Type B pancreatic cell (in vitro differentiated cells): Measurements from ENCODE around the gene FAM20B. TPM values are rescaled to one million over a fixed set of nuclear protein-coding genes. Genes with fewer than 3 reads are reported as not detected.

Experiments used
- DNase-seq: peaks from one replicate; pipeline ENCODE4 v3.0.0; 2021; ENCODE audit warnings: mixed read lengths; ENCODE audit not compliant: unreplicated experiment; ENCODE audit errors: extremely low spot score
- H3K27ac Mint-ChIP-seq: 2 replicates; pipeline ENCODE4 v1.8.0; 2021; ENCODE audit warnings: mild to moderate bottlenecking, mixed read lengths
- H3K27me3 Mint-ChIP-seq: 2 replicates; pipeline ENCODE4 v1.8.0; 2021; ENCODE audit warnings: mixed read lengths
- H3K36me3 Mint-ChIP-seq: 2 replicates; pipeline ENCODE4 v1.8.0; 2021; ENCODE audit warnings: mixed read lengths
- H3K4me1 Mint-ChIP-seq: one replicate; pipeline ENCODE4 v1.8.0; 2021; ENCODE audit warnings: mixed read lengths; ENCODE audit not compliant: unreplicated experiment
- H3K4me3 Mint-ChIP-seq: 2 replicates; pipeline ENCODE4 v1.8.0; 2021; ENCODE audit warnings: mild to moderate bottlenecking, mixed read lengths
- H3K9me3 Mint-ChIP-seq: 2 replicates; pipeline ENCODE4 v1.8.0; 2021; ENCODE audit warnings: mixed read lengths
- total RNA-seq: library from RNA; stranded (reverse); gene quantifications from 2 replicates; pipeline ENCODE4 v1.2.1, GENCODE V29; 2021; ENCODE audit warnings: low replicate concordance
- TF ChIP-seq, protein P1 (sequence below): fragments of 200-600 bp; sonication (generic); conservative IDR thresholded peaks from 2 replicates; pipeline ENCODE4 v1.5.0; 2021; ENCODE audit warnings: antibody characterized with exemption, mild to moderate bottlenecking

FAM20B gene
- total RNA-seq, 1 donor from 2014 or later: 41.0 TPM

GRCh38 chr1:179026813-179027669, 1.3 kb downstream of the FAM20B start:
- Mint-ChIP-seq H3K4me3 (peak overlapping the region; percentile 94), H3K9me3 (no peaks in the 10 kb centered on the region), H3K27ac (peak overlapping the region; percentile 91), H3K4me1 (peaks cover 61% of the 10 kb centered on the region), H3K36me3 (no peaks in the 10 kb centered on the region), H3K27me3 (peaks cover 3% of the 10 kb centered on the region)
- TF ChIP-seq, protein P1, sequence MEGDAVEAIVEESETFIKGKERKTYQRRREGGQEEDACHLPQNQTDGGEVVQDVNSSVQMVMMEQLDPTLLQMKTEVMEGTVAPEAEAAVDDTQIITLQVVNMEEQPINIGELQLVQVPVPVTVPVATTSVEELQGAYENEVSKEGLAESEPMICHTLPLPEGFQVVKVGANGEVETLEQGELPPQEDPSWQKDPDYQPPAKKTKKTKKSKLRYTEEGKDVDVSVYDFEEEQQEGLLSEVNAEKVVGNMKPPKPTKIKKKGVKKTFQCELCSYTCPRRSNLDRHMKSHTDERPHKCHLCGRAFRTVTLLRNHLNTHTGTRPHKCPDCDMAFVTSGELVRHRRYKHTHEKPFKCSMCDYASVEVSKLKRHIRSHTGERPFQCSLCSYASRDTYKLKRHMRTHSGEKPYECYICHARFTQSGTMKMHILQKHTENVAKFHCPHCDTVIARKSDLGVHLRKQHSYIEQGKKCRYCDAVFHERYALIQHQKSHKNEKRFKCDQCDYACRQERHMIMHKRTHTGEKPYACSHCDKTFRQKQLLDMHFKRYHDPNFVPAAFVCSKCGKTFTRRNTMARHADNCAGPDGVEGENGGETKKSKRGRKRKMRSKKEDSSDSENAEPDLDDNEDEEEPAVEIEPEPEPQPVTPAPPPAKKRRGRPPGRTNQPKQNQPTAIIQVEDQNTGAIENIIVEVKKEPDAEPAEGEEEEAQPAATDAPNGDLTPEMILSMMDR: no peak
- DNase-seq: no peak

DNA sequence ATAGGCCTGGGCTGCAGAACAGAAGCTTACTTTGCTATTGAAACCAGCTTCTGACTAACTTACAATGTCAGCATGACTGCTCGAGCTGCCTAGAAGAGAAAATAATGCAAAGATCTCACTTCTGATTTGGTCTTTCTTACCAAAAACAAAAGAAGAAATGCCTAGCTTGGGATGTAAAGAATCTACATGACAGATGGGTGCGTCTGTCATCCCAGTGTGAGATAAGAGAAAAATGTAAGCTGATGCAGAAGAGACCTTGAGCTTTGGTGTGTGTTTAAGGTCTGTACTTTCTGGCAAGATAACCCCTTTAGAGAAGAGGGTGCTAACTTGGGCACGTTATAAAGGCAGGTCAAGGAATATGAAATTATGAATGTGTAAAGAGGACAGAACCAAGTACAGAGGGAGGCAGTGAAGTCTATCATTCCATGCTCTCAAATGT, 3.6 kb downstream of the FAM20B start:
- Mint-ChIP-seq H3K27ac (peak overlapping the region; percentile 4), H3K9me3 (no peaks in the 10 kb centered on the region), H3K4me1 (peaks cover 69% of the 10 kb centered on the region), H3K36me3 (no peaks in the 10 kb centered on the region), H3K4me3 (peak overlapping the region; percentile 3), H3K27me3 (peaks cover 3% of the 10 kb centered on the region)
- TF ChIP-seq, protein P1: no peak
- DNase-seq: no peak

- Mint-ChIP-seq H3K4me1 (peaks cover 69% of the 10 kb centered on the region), H3K4me3 (no peak overlapping the region)
Observed at GRCh38 chr1:179030130-179030529, 4.4 kb downstream of the FAM20B start.

DNA sequence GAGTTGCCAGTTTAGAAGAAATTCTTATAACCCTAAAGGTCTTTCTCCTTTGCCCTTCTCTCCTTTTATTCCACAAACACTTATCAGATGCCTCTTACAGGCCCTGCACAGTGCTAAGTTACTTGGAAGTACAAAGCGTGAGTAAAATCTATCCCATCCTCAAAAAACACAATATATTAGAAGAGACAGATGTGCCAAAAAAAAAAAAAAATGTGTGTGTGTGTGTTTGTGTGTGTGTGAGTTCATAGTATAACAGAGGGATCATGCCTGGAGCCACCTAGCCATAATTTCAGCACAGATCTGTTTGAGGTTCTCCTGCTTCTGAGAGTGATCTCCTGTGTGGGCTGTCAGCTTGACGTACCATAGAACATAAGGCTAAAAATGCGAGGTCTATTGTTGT, 5.0 kb downstream of the FAM20B start:
- Mint-ChIP-seq H3K36me3 (no peaks in the 10 kb centered on the region), H3K27me3 (no peaks in the 10 kb centered on the region), H3K4me3 (no peak overlapping the region), H3K27ac (no peak overlapping the region), H3K9me3 (no peaks in the 10 kb centered on the region), H3K4me1 (peaks cover 71% of the 10 kb centered on the region)
- DNase-seq: no peak
- TF ChIP-seq, protein P1: no peak

More at GRCh38 chr1:179030130-179030529, 4.4 kb downstream of the FAM20B start:
- Mint-ChIP-seq H3K27me3 (peaks cover 3% of the 10 kb centered on the region), H3K9me3 (no peaks in the 10 kb centered on the region), H3K27ac (no peak overlapping the region), H3K36me3 (no peaks in the 10 kb centered on the region)
- DNase-seq: no peak
- TF ChIP-seq, protein P1: no peak

DNA sequence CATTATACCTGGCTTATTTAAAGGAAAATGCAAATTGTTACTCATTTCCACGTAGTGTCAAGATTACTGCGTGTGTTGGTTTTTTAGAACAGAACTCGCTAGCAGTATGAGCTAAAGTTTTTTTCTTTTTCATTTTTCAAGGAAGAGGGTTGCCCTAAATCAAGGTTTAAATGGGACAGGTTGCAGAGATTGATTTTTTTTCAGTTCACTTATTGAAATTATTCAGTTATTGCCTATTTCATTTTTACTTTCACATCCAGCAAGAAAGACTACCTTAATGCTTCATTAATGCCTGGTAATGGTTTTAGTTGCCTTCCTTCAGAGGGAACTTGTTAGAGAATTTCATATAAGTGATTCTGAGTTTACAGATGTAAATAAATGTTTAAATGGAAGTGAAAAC, 5.6 kb downstream of the FAM20B start:
- Mint-ChIP-seq H3K4me1 (peaks cover 71% of the 10 kb centered on the region), H3K27me3 (no peaks in the 10 kb centered on the region), H3K36me3 (no peaks in the 10 kb centered on the region), H3K4me3 (no peak overlapping the region), H3K27ac (no peak overlapping the region), H3K9me3 (no peaks in the 10 kb centered on the region)
- TF ChIP-seq, protein P1: no peak
- DNase-seq: no peak
